DMS114 treated with DMSO at 0.1 percent for 48 hours (cell line): ENCODE measurements around the gene PTX4.
"Not testable (repeated sequence)": the region's sequence is repeated elsewhere in the genome, so short reads cannot be mapped to it uniquely, and the experiment has no call there.

ENCODE experiments used
- DNase-seq: peaks from one replicate; lab custom pipeline; 2025; ENCODE audit not compliant: unreplicated experiment; lab: John Stamatoyannopoulos, UW

PTX4 gene

DNA sequence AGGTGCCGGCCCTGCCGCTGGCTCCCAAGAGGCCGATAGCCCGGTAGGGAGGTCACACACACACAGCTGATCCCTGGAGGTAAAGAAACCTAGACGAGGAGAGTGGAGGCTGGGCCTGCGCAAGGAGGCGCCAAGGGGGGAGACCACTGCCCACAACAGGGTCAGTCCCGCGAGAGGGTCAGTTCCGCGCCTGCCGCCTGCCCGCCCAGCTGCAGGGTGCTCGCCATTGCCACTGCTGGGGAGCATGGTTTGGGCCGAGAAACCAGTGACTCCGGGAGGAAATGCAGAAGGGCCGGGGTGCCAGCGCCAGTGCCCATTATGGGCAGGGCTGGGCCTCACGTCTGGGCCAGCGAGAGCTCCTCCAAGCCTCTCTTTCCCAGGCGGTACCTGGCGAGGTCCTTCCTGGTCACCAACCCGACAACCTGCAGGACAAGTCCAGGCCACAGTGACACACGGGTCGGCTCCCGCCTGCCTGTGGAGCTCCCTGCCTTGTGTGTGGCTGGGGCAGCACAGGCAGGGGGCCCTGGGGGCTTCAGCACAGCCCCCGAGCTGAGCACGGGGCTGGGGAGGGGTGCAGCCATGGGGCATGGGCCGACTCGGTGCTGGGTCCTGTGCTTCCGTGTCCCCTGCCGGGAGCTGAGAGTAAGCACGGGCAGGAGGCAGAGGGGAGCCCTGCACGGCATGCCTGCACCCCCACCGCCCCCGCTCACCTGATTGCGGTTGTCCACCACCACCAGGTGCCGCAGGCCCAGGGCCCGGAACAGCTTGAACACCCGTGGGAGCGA lies 42.3 kb downstream of the PTX4 start:
- no peak for DNase-seq

GRCh38 chr16:1445518-1446203 lies 43.1 kb downstream of the PTX4 start:
- DNase-seq: no peak

- no peak for DNase-seq
Observed at GRCh38 chr16:1444730-1445517, 43.8 kb downstream of the PTX4 start.

DNA sequence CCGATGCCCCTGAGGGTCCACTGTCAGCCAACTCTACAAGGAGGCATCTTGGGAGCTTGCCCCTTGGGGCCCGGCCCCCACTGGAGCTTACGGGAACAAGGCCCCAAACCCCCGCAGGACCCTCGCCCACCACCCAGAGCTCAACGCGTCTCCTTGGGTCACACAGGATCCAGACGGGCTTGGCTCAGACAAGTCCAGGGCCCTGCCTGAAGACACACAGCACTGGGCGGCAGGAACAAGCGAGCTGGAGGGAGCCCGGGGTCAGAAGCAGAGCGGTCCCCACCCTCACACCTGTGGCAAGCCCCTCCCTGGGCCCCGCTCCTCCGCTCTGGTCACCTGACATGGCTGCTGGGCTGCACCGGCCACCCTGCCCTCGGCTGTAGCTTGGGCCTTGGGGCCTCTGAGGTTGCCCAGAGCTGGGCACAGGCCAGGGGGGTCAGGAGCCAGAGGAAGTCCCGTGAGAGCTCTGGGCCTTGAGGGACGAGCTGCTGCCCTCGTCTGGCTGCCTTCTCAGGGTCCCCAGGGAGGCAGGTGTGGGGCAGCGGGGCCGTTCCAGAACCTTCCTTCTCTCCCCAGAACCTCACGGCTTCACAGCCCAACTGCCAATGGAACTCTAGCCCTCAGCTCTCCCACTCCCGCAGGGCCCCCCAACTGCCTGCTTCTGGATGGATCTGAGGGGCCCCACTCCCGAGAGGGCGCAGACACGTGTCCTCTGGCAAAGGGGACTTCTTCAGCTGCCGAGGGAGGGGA lies 44.6 kb downstream of the PTX4 start, which contains the start of gene CCDC154:
CCDC154 (minus strand) TSS at position 577 of the 750 bp plus-strand sequence; CDS start at position 343, 234 bp downstream.
- DNase-seq: no peak

DNA sequence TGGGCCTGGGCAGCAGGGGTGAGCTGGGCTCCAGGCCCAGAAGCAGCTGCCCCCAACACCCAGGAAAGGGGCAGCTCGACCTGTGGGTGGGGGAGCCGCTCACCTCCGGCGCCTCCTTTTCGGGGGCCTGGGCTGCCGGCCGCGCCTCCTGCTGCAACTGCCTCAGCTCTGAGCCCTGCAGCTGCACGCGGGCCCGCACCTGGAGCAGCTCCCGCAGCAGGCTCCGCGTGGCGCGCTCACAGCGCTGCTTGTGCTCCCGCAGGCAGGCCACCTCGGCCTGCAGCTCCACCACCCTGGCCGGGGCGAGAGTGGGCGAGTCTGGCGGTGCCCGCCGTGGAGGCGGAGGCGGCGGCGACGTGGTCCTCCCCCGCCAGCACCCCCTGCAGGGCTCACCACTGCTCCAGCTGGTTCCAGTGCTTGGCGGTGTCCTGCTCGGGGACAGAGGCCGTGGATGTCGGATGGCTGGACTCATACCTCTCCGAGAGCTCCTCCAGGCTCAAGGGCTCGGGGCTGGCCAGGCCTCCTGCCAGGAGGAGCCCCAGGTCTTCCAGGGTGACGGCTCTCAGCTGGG lies 45.3 kb downstream of the PTX4 start:
- no peak for DNase-seq

DNA sequence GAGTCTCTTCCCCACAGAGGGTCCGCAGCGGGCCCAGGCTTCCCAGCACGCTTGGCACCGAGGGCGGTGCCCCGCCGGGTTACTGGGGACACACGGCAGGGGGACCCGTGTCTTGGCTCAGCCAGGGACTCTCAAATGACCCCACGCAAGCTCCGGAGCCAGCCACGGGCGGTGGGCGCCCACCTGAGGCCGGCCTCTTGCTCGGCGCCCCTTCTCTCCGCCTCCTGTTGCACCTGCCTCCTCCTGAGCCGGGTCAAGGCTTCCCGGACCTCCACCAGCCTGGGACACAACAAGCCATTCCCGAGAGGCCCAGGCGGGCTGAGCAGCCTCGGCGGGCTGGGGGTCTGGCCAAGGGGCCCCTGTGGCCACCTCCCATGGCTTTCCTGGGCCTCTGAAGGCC lies 46.0 kb downstream of the PTX4 start:
- DNase-seq: no peak

DNA sequence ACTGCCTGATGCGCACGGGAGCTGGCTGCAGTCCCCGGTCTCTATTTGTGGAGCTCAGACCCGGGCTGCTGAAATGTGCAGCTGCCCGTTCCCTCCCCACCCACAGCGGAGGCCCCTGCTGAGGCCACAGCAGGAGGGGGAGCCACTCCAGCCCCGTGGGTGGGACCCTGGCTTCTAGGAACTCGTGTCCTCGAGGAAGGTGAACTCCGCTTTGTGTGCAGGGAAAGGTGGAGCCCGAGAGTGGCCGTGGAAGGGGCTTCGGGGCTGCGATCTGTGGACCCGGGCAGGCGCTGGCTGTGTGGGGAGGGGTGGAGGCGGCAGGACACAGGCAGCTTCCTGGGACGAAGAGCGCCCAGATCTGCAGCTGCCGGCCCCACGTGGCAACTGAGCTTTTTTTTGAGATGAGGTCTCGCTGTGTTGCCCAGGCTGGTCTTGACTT lies 47.3 kb downstream of the PTX4 start:
- no peak for DNase-seq

DNA sequence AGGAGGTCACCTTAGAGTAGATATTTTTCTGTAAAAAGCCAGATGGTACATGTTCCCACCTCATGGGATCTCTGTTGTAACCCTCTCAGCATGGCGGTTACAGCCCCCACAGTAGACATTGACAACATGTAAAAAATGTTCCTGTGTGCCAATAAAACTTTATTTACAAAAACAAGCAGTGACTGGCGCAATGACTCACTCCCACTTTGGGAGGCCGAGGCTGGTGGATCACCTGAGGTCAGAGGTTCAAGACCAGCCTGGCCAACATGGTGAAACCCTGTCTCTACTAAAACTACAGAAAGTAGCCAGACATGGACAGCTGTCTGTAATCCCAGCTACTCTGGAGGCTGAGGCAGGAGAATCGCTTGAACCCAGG lies 49.1 kb downstream of the PTX4 start:
- DNase-seq: not testable (repeated sequence)

DNA sequence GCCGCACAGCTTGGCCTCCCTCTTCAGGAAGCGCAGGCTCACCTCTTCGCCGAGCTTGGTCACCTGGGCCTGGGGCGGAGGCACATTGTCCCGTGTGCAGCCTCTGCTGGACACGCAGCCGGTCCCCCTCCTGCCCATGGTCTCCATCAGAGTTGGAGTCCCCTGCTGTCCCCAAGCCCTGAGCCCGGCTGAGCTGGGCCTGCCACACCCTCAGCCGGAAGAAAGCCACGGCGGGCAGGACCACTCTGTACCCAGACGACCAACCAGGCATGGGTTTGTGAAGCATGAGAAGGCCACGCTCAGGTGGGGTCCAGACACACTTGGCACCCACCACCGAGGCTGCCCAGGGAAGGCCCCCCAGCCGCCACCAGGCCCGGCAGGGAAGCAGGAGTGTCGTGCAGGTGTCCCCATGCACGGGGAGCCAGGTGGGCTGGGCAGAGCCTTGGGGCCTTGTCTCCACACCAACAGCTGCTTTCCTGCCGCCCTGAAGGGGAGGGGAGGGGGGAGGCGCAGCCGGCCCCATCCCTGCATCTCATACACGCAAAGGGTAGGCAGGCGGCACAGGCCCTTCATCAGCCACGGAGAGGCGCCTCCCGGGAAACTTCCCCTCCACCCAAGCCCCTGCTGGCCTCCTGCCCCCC lies 49.6 kb downstream of the PTX4 start:
- no peak for DNase-seq

- DNase-seq: no peak
Observed at GRCh38 chr16:1438229-1439057, 50.3 kb downstream of the PTX4 start.

DNA sequence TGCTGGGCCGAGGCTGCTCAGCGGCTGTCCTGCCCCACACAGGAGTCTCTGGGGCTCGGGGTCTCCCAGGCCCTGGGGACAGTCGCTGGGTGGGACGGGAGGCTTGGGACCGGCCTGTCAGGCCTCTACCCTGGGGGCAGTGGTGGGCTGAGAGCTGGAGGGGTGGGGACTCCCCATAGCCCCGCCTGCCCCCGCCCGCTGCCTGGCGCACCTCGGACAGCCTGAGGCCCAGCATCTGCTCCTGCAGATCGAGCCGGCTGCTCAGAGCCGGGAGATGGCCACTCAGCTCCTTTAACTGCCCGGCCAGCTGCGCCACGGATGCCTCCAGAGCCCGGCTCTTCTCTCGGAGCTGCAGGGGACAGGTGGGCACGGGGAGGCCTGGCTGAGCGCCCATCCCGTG lies 51.1 kb downstream of the PTX4 start:
- DNase-seq: no peak

GRCh38 chr16:1436731-1437355 lies 51.9 kb downstream of the PTX4 start:
- DNase-seq: no peak

DNA sequence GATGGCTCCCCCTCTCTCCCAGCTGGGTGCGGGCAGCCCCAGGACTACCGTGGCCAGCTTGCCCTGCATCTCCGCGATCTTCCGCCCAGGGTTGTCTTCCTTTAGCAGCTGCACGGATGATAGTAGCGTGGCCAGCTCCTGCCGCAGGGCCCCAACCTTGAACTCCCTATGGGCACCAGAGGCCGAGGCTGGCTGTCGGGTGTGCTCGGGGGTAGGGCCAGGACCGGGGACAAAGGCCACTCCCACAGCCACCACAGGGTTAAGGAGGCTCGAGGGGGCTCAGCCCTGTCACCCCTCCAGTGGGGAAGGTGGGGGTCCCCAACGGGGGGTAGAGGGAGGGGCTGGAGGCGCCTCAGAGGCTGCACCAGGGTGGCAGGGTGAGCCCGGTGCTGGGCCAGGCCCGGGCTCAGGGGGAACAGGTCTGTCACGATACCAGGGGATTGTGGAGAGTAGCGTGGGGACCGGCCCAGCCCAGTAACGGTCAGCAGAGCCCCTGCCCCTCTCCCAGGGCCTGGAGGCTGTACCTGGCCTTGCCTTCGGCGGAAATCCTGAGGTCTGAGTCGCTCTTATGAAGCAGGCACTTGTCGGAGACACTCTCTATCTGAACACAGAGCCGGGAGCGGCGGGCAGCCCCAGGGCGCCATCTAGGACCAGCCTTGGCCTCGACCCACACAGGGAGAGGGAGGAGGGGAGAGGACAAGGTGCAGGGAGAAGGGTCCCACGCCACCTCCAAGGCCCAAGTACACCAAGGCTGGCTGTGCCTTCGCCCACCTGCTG lies 52.6 kb downstream of the PTX4 start:
- DNase-seq: no peak
